IMR-90 (cell line): ENCODE data around the gene NEK11. TPM values are rescaled to one million over a fixed set of nuclear protein-coding genes. Genes with fewer than 3 reads are reported as not detected.

Source experiments
- ATAC-seq: fragments of 200-7000 bp; cut with Tn5 transposase; 2 replicates; pipeline ENCODE4 v1.9.1; 2020; ENCODE audit warnings: low read depth, mild to moderate bottlenecking, moderate library complexity
- BruUV-seq: library from RNA; stranded (reverse); fragments of 400-500 nt; replicated peaks from 2 replicates; lab custom pipeline; 2021; lab: Mats Ljungman, UMichigan
- CTCF ChIA-PET: fragments of 300-600 bp; formaldehyde crosslinking; extraction: SDS; loops from one replicate; lab custom pipeline; 2021; ENCODE audit warnings: antibody characterized with exemption; lab: Yijun Ruan, JAX
- POLR2A ChIA-PET: fragments of 300-600 bp; sonication (Branson Sonifier 250); formaldehyde crosslinking; loops from one replicate; lab custom pipeline; 2022; ENCODE audit warnings: antibody characterized with exemption; ENCODE audit not compliant: unreplicated experiment; lab: Charles Lee
- DNase-seq: peaks from one replicate; pipeline ENCODE4 v3.0.0; 2013
- H2AFZ ChIP-seq: replicated peaks from 2 replicates; pipeline ENCODE3; 2013; ENCODE audit warnings: low read length, mild to moderate bottlenecking; ENCODE audit not compliant: poor library complexity
- H2AK5ac ChIP-seq: 2 replicates; pipeline ENCODE4 v1.6.1; 2013; ENCODE audit warnings: low read depth, low read length, inconsistent platforms
- H2AK9ac ChIP-seq: replicated peaks from 2 replicates; pipeline ENCODE3; 2013; ENCODE audit warnings: mild to moderate bottlenecking, low read depth, low read length, moderate library complexity; ENCODE audit not compliant: poor library complexity
- H2BK120ac ChIP-seq: 2 replicates; pipeline ENCODE4 v1.6.1; 2013; ENCODE audit warnings: low read depth, low read length, inconsistent platforms
- H2BK15ac ChIP-seq: 3 replicates; pipeline ENCODE4 v1.6.1; 2013; ENCODE audit warnings: low read depth, low read length, inconsistent platforms
- H2BK20ac ChIP-seq: 2 replicates; pipeline ENCODE4 v1.6.1; 2013; ENCODE audit warnings: low read depth, mild to moderate bottlenecking, inconsistent platforms, low read length, moderate library complexity
- H2BK5ac ChIP-seq: 2 replicates; pipeline ENCODE4 v1.6.1; 2013; ENCODE audit warnings: mild to moderate bottlenecking, low read depth, low read length, inconsistent platforms; ENCODE audit not compliant: poor library complexity, severe bottlenecking
- H3K14ac ChIP-seq: replicated peaks from 2 replicates; pipeline ENCODE4 v1.6.1; 2013; ENCODE audit warnings: low read depth, low read length, inconsistent platforms
- H3K18ac ChIP-seq: 2 replicates; pipeline ENCODE4 v1.6.1; 2013; ENCODE audit warnings: low read depth, low read length, control low read depth
- H3K23ac ChIP-seq: 2 replicates; pipeline ENCODE4 v1.6.1; 2013; ENCODE audit warnings: low read depth, low read length, inconsistent platforms
- H3K27ac ChIP-seq: 2 replicates; pipeline ENCODE4 v1.5.1; 2013; ENCODE audit warnings: mild to moderate bottlenecking, control low read depth, low read length; ENCODE audit not compliant: insufficient read depth
- H3K27me3 ChIP-seq: 2 replicates; pipeline ENCODE4 v1.6.1; 2013; ENCODE audit warnings: low read length; ENCODE audit not compliant: control insufficient read depth, insufficient read depth
- H3K36me3 ChIP-seq: 2 replicates; pipeline ENCODE4 v1.6.1; 2013; ENCODE audit warnings: low read length, mixed read lengths; ENCODE audit not compliant: control insufficient read depth, insufficient read depth
- H3K4ac ChIP-seq: 2 replicates; pipeline ENCODE4 v1.6.1; 2013; ENCODE audit warnings: low read depth, low read length, inconsistent platforms
- H3K4me1 ChIP-seq: 2 replicates; pipeline ENCODE4 v1.6.1; 2013; ENCODE audit warnings: low read length, mixed read lengths; ENCODE audit not compliant: control insufficient read depth, insufficient read depth
- H3K4me2 ChIP-seq: 2 replicates; pipeline ENCODE4 v1.6.1; 2013; ENCODE audit warnings: low read depth, mild to moderate bottlenecking, control low read depth, low read length, moderate library complexity
- H3K4me3 ChIP-seq: 2 replicates; pipeline ENCODE4 v1.5.1; 2013; ENCODE audit warnings: low read depth, mild to moderate bottlenecking, control low read depth, low read length, moderate library complexity; ENCODE audit not compliant: insufficient read depth
- H3K56ac ChIP-seq: 2 replicates; pipeline ENCODE4 v1.6.1; 2013; ENCODE audit warnings: low read length, inconsistent platforms; ENCODE audit not compliant: insufficient read depth; ENCODE audit errors: extremely low read depth
- H3K79me1 ChIP-seq, 2 experiments: 2 replicates each; pipeline ENCODE4 v1.6.1; 2013; ENCODE audit warnings: low read length in 2 of 2, inconsistent platforms in 1 of 2, low read depth in 1 of 2
- H3K9ac ChIP-seq: 2 replicates; pipeline ENCODE4 v1.6.1; 2013; ENCODE audit warnings: low read depth, low read length, control low read depth
- H3K9me1 ChIP-seq: 2 replicates; pipeline ENCODE4 v1.6.1; 2013; ENCODE audit warnings: low read length, inconsistent platforms; ENCODE audit not compliant: insufficient read depth
- H3K9me3 ChIP-seq: 2 replicates; pipeline ENCODE4 v1.6.1; 2013; ENCODE audit warnings: low read length; ENCODE audit not compliant: control insufficient read depth, insufficient read depth
- H4K20me1 ChIP-seq: 2 replicates; pipeline ENCODE4 v1.6.1; 2013; ENCODE audit warnings: low read length, inconsistent platforms; ENCODE audit not compliant: insufficient read depth
- H4K5ac ChIP-seq: 2 replicates; pipeline ENCODE4 v1.6.1; 2013; ENCODE audit warnings: mild to moderate bottlenecking, low read depth, low read length, control low read depth
- H4K8ac ChIP-seq, 2 experiments: 2 replicates each; pipeline ENCODE4 v1.6.1; 2013; ENCODE audit warnings: low read depth in 2 of 2, low read length in 2 of 2, control low read depth in 1 of 2, inconsistent platforms in 1 of 2
- H4K91ac ChIP-seq: 2 replicates; pipeline ENCODE4 v1.6.1; 2013; ENCODE audit warnings: low read depth, low read length, inconsistent platforms; ENCODE audit not compliant: insufficient read depth
- NFE2L2 ChIP-seq: fragments of 150-350 bp; IDR thresholded peaks from 2 replicates; pipeline ENCODE4 v1.6.1; 2016; ENCODE audit warnings: low read depth, mild to moderate bottlenecking, low read length
- WGBS, 2 experiments: methylation state at CpG; one replicate each; pipeline versions ENCODE4 v1.1.5 to v1.1.7; 2013; ENCODE audit warnings: missing lambda C conversion rate in 2 of 2; ENCODE audit not compliant: insufficient read length in 1 of 2; ENCODE audit errors: extremely low coverage in 2 of 2; 5-methylcytosine and 5-hydroxymethylcytosine counted together
- dilution Hi-C: fragments of 300-500 bp; cut with HindIII; formaldehyde crosslinking; loops from one replicate; pipeline ENCODE4 v1.14.3; 2018; ENCODE audit warnings: low sequenced_read_pairs; ENCODE audit not compliant: unreplicated experiment
- in situ Hi-C: fragments of 300-500 bp; cut with MboI; formaldehyde crosslinking; loops from 3 replicates; pipeline ENCODE4 v1.14.3; 2019; ENCODE audit warnings: low sequenced_read_pairs, inconsistent platforms, mixed read lengths
- intact Hi-C: fragments of 100-400 bp; cut with micrococcal nuclease; formaldehyde crosslinking; loops from 2 replicates; pipeline ENCODE4 v1.10.0; 2022
- polyA plus RNA-seq, 3 experiments: library from polyadenylated mRNA; depleted of rRNA; stranded (reverse); fragments of >200 nt; gene quantifications; 2 replicates each; pipeline ENCODE4 v1.2.3, GENCODE V29; 2012; ENCODE audit warnings: low replicate concordance in 1 of 3
- total RNA-seq: library from RNA; depleted of rRNA; stranded (reverse); fragments of >200 nt; gene quantifications from 2 replicates; pipeline ENCODE4 v1.2.3, GENCODE V29; 2012
- TF ChIP-seq, protein P1 (sequence below): fragments of 150-350 bp; IDR thresholded peaks from 2 replicates; pipeline ENCODE4 v1.6.1; 2017; ENCODE audit warnings: mild to moderate bottlenecking, antibody characterized with exemption, low read length, low read depth

The NEK11 gene
- total and polyA plus RNA-seq, 2 of the 4 experiments (the other 2 are of a cell fraction) = 1.1 to 1.6 TPM

DNA sequence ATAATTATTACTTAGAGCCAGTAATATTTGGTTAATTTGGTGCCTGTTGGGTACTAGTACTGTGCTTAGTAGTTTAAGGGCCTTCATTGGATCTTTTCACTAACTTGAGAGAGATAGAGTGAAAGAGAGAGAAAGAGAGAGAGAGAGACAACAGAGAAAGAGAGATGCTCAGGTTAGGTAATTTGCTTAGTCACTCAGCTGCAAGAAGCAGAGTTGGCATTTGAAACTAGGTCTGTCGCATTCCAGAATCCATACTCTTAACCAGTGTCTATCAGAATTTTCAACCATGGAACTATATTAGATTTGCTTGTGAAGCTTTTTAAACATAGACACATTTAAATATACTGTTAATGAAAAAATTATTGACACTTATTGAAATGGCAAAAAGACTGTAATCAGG is 323.8 kb downstream of the NEK11 start:
- Histone ChIP-seq H3K27me3 (no peaks in the 10 kb centered on the region), H3K4me3 (no peak overlapping the region), H2BK20ac (no peak overlapping the region), H4K5ac (no peak overlapping the region), H3K9me1 (no peaks in the 10 kb centered on the region), H3K14ac (no peak overlapping the region), H2AK5ac (no peak overlapping the region), H2BK5ac (no peak overlapping the region), H2AFZ (no peak overlapping the region), H3K18ac (no peak overlapping the region), H3K9ac (no peak overlapping the region), H4K8ac (no peak overlapping the region), H4K91ac (no peak overlapping the region), H3K23ac (no peak overlapping the region), H4K20me1 (no peaks in the 10 kb centered on the region), H3K79me1 (no peaks in the 10 kb centered on the region), H3K4me1 (no peaks in the 10 kb centered on the region), H3K9me3 (no peaks in the 10 kb centered on the region), H3K36me3 (no peaks in the 10 kb centered on the region), H2BK120ac (no peak overlapping the region), H2BK15ac (no peak overlapping the region), H3K27ac (no peak overlapping the region), H3K4me2 (no peak overlapping the region), H3K56ac (no peak overlapping the region), H3K4ac (no peak overlapping the region), H2AK9ac (no peak overlapping the region)
- DNase-seq (peak; percentile 22), ATAC-seq (no peak; the same call in 1 of the 2 replicates)
- in situ Hi-C loops (no loop called here), dilution Hi-C loops (no loop called here), intact Hi-C loops (no loop called here)
- TF ChIP-seq, protein P1, sequence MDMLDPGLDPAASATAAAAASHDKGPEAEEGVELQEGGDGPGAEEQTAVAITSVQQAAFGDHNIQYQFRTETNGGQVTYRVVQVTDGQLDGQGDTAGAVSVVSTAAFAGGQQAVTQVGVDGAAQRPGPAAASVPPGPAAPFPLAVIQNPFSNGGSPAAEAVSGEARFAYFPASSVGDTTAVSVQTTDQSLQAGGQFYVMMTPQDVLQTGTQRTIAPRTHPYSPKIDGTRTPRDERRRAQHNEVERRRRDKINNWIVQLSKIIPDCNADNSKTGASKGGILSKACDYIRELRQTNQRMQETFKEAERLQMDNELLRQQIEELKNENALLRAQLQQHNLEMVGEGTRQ = no peak
- peak; percentile 62 for TF ChIP-seq NFE2L2
- WGBS, 2 experiments = no CpG with 5 or more reads among the region's 1 CpG
- POLR2A ChIA-PET = no interaction called here
- CTCF ChIA-PET = no interaction called here
- BruUV-seq = no TSS peak
